Memory B cell (primary cell): ENCODE results near the gene SEPHS1.
A peak's percentile ranks its signal among the peaks of the same experiment; 100 is the strongest.
"Not testable (repeated sequence)": the region's sequence is repeated elsewhere in the genome, so short reads cannot be mapped to it uniquely, and the experiment has no call there.

Experiments used
- ATAC-seq: fragments of 150-1000 bp; cut with Tn5 transposase; 2 replicates; pipeline ENCODE4 v1.10.0; 2021; ENCODE audit warnings: low read depth, mild to moderate bottlenecking, moderate library complexity
- DNase-seq, 2 donors: peaks; one replicate each; pipeline ENCODE4 v3.0.0; 2022; ENCODE audit warnings: low spot score in 2 of 2
- H3K27ac Mint-ChIP-seq: one replicate; pipeline ENCODE4 v1.8.0; 2022; ENCODE audit warnings: mild to moderate bottlenecking, moderate library complexity, mixed read lengths
- H3K27me3 Mint-ChIP-seq: one replicate; pipeline ENCODE4 v1.8.0; 2022; ENCODE audit warnings: mixed read lengths
- H3K36me3 Mint-ChIP-seq: one replicate; pipeline ENCODE4 v1.8.0; 2022; ENCODE audit warnings: mild to moderate bottlenecking, mixed read lengths
- H3K4me1 Mint-ChIP-seq: one replicate; pipeline ENCODE4 v1.8.0; 2022; ENCODE audit warnings: mixed read lengths
- H3K4me3 Mint-ChIP-seq: one replicate; pipeline ENCODE4 v1.8.0; 2022; ENCODE audit warnings: mild to moderate bottlenecking, moderate library complexity, mixed read lengths
- H3K9me3 Mint-ChIP-seq: one replicate; pipeline ENCODE4 v1.8.0; 2022; ENCODE audit warnings: mixed read lengths

The SEPHS1 gene

DNA sequence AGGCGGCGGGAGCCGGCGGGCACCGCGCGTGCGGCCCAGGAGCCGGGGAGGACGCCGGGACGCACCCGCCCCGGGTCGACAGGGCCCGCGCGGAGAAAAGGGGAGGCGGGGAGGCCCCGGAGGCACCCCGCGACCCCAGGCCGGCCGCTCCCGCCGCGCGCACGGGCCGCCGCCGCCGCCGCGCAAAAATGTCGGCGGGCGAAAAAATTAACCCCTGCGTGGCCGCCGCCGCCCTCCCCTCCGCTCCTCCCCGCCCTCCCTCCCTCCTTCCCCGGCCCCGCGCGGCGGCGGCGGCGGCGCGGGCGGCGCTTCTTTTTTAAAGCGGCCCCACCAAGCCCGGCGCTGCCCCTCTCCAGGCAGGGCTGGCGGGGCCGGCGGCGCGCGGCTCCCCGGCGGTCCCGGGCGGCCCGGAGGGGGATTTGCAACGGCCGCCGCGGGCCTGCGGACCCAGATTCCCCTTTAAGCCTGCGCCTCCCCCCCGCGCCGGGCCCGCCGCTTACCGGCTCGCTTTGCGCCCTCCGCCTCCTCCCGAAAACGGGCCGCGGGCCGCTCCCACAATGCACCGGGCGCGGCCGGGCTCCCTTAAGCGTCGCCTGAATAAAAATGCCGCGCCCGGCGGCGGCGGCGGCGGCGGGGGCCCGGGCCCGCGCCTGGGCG is 465 bp downstream of the SEPHS1 start:
- no peaks in the 10 kb centered on the region for H3K9me3 Mint-ChIP-seq
- peaks cover 2% of the 10 kb centered on the region for H3K36me3 Mint-ChIP-seq
- peak overlapping the region; percentile 74 for H3K27ac Mint-ChIP-seq
- H3K4me3 Mint-ChIP-seq = peak overlapping the region; percentile 81
- H3K4me1 Mint-ChIP-seq = peaks cover 31% of the 10 kb centered on the region
- DNase-seq (peak; percentile 65 to 74), ATAC-seq (peak; percentile 70)
- peaks cover 3% of the 10 kb centered on the region for H3K27me3 Mint-ChIP-seq

DNA sequence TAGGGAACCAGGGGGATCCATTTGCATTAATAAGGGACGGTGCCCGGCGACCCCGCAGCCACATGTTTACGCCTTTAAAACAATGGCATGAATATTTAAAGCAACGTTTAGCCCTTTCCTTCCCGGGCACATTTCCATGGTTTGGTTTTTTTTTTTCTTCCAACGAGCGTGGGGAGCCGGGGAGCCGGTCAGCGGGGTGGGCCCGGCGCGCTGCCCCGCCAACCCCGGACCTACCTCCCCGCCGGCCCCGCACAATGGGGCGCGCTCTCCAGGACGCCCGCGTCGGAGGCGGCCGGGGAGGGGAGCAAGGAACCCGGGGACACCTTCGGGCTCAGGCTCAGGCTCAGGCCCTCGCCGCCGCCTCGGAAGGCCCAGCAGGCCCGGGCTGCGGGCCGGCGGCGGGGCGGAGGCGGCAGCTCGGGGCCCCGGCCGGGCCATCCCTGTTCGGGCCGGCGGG is 1.0 kb downstream of the SEPHS1 start:
- ATAC-seq (peak; percentile 28), DNase-seq (no peak)
- peak overlapping the region; percentile 77 for H3K4me3 Mint-ChIP-seq
- peak overlapping the region; percentile 75 for H3K27ac Mint-ChIP-seq
- no peaks in the 10 kb centered on the region for H3K9me3 Mint-ChIP-seq
- peaks cover 1% of the 10 kb centered on the region for H3K27me3 Mint-ChIP-seq
- peaks cover 2% of the 10 kb centered on the region for H3K36me3 Mint-ChIP-seq
- peaks cover 28% of the 10 kb centered on the region for H3K4me1 Mint-ChIP-seq

DNA sequence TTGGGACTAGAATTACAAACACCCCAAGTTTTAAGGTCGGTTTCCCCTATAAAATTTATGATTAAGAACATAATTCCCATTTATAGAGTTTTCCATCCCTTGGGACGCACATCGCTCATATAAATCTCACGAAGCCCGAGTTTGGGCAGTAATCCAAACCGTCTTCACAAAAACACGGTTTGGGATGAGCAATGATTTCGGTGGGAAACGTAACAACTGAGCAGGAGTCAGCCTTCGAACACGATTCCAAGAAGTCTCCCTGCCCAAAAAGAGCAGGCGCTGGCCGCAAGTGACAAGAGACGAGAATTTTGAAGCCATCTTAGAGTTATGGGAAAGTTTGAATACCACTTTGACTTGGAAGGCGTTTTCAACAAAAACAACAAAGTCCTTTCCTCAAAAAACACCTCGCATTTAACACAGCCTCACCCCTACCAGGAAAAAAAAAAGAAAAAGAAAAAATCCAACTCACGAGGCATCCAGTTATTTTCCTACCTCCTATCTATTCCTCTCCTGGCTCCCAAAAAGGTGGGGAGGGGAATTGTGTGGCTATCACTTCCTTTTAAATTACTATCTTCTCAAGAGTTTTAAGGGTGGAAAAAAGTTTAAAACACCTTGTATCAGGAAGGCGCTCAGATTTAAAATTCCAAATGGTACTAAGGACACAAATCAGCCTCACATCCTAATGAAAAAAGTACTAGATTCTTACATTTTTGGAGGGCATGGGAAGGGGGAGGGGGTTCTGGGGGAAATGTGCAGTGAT is 1.6 kb downstream of the SEPHS1 start:
- peaks cover 26% of the 10 kb centered on the region for H3K4me1 Mint-ChIP-seq
- no peaks in the 10 kb centered on the region for H3K9me3 Mint-ChIP-seq
- H3K4me3 Mint-ChIP-seq = peak overlapping the region; percentile 77
- DNase-seq (no peak), ATAC-seq (no peak)
- H3K27me3 Mint-ChIP-seq = peaks cover 1% of the 10 kb centered on the region
- peak overlapping the region; percentile 75 for H3K27ac Mint-ChIP-seq
- peaks cover 2% of the 10 kb centered on the region for H3K36me3 Mint-ChIP-seq

DNA sequence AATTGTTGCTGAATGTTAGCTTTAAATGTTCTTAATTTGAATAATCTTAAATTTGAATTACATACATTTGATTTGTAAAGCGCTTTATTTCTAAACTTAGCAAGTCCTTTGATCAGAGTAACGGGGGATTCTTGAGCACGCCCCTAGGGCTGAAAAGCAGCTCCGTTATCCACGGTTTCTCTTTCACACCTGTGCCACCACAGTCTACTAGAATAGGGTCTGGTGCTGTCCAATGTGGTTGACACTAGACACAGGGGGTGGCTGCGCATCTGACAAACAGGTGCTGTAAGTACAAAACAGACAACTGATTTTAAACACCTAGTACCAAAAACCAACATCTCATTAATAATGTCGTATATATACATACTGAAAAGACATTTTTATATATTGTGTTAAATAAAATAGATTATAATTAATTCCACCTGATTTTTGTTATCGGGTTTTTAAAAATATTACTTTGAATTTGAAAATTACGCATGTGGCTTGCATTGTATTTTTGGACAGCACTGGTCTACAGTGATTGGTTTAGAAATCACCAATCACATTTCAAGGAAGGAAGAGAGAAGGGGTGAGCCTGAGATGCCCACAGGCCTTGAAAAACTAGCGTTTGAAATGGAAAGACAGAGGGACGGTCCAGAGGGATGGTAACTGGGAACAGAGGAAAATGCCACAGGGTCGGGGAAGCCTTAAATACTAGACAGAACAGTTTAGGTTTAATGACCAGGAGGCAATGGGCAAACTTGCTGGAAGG is 7.3 kb downstream of the SEPHS1 start:
- peaks cover 8% of the 10 kb centered on the region for H3K36me3 Mint-ChIP-seq
- DNase-seq (no peak), ATAC-seq (peak; percentile 98)
- peak overlapping the region; percentile 59 for H3K4me3 Mint-ChIP-seq
- no peak overlapping the region for H3K27ac Mint-ChIP-seq
- H3K4me1 Mint-ChIP-seq = peaks cover 15% of the 10 kb centered on the region
- H3K9me3 Mint-ChIP-seq = no peaks in the 10 kb centered on the region
- no peaks in the 10 kb centered on the region for H3K27me3 Mint-ChIP-seq

DNA sequence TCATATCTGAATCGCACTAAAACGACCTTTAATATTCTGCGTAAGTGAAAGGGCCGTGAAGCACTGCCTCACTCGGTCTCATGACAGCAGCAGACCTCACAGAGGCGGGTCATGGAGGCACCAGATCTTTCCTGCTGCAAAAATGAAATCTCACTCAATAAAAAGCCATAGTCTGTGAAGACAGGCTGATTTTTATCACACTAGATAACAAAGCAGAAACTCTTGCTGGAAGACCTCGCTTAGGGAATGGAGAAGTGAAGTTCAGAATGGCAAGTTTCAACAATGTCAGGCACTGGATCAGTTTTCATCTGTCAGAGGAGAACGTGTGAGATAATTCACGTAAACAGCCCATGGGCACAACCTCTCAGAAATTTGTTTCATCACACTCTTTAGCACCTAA is 8.0 kb downstream of the SEPHS1 start:
- H3K27ac Mint-ChIP-seq = no peak overlapping the region
- peaks cover 8% of the 10 kb centered on the region for H3K36me3 Mint-ChIP-seq

DNA sequence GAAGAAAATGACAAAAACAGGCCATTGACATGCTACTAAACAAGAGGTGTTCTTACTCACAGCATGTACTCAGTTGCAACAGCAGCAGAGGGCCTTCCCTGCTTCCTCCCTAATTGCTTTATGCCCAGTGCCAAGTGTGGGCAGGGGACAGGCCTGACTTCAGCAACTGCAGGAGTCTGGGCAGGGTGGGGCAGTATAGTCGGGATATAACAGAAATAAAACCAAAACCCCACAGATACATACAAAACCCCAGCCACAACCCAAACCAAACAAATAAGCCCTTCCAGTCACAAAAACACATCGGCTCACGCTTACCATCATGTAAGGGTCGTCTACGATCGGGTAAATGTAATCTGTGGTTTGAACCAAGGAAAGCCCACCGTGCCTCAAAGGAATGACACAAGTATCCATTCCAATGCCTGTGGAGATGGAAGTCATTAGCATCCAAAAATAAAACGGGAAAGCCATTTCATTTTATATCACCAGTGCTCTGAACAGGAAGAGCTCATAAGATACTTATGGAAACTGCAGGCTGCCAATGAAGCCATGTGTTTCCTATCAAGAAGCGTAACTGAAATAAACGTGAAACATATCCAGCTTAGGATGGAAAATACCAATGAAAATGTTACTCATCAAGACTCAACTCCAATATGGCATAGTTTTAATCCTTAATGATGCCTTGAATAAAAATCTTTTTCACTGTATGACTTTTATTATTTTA is 9.5 kb downstream of the SEPHS1 start:
- no peak overlapping the region for H3K27ac Mint-ChIP-seq
- H3K27me3 Mint-ChIP-seq = no peaks in the 10 kb centered on the region
- peaks cover 8% of the 10 kb centered on the region for H3K4me1 Mint-ChIP-seq
- ATAC-seq (no peak), DNase-seq (no peak)
- no peaks in the 10 kb centered on the region for H3K9me3 Mint-ChIP-seq
- peaks cover 7% of the 10 kb centered on the region for H3K36me3 Mint-ChIP-seq
- H3K4me3 Mint-ChIP-seq = no peak overlapping the region

More for the DNA sequence above, 8.0 kb downstream of the SEPHS1 start:
- no peak for ATAC-seq
- no peaks in the 10 kb centered on the region for H3K9me3 Mint-ChIP-seq
- no peak for DNase-seq
- no peak overlapping the region for H3K4me3 Mint-ChIP-seq
- H3K4me1 Mint-ChIP-seq = peaks cover 15% of the 10 kb centered on the region
- no peaks in the 10 kb centered on the region for H3K27me3 Mint-ChIP-seq

DNA sequence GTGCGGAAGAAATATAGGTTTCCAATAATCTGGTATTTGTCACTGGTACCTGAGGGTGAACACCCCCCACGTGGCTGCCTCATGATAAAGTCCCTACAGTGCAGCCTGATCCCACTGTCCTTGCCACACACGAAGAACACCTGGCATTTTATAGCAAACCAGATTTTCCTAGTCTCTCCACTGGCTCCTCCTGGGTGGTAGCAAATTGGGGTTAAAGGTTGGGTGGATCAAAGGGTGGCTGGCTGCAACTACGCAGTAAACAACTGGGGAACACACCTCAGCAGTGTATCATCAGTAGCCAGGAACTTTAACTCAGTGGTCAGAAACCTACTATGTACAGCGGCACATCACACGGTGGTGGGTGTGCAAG is 10.3 kb downstream of the SEPHS1 start:
- Mint-ChIP-seq H3K4me1 (peaks cover 8% of the 10 kb centered on the region), H3K27ac (no peak overlapping the region), H3K9me3 (no peaks in the 10 kb centered on the region), H3K4me3 (no peak overlapping the region), H3K27me3 (no peaks in the 10 kb centered on the region), H3K36me3 (peaks cover 8% of the 10 kb centered on the region)
- DNase-seq (no peak), ATAC-seq (no peak)

DNA sequence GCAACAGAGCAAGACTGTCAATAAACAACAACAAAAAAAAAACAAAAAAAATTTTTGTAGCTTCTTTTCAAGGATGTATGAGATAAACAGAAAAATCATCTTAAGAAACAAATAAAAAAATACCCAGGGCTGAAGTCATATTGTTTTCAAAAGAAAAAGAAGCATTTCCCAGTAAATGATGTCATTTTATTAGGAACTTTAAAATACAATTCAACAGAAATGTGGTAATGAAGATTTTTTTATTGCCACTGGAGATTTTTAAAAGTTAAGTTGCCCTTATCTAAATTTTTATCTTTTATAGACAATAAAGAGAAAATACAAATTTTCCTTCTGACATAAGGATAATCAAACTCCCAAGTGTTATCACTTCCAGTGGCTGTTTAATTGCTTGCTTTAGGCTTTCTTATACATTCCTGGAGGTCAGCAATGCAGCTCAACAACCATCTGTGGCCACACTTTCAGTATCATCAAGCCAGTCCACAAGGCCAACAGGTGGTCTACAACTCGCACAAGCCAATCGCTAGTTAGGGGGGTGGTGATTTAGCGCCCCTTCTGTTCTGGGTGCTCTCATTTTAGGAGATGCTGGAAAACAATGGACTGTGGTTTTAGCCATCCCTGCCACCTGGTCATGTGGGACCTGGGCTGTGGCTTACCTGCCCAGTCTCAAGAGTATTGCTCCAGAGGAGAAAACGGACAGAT is 10.8 kb downstream of the SEPHS1 start:
- peaks cover 9% of the 10 kb centered on the region for H3K36me3 Mint-ChIP-seq
- H3K4me1 Mint-ChIP-seq = peaks cover 8% of the 10 kb centered on the region
- no peak overlapping the region for H3K4me3 Mint-ChIP-seq
- ATAC-seq (no peak), DNase-seq (no peak)
- H3K27me3 Mint-ChIP-seq = no peaks in the 10 kb centered on the region
- no peaks in the 10 kb centered on the region for H3K9me3 Mint-ChIP-seq
- no peak overlapping the region for H3K27ac Mint-ChIP-seq

DNA sequence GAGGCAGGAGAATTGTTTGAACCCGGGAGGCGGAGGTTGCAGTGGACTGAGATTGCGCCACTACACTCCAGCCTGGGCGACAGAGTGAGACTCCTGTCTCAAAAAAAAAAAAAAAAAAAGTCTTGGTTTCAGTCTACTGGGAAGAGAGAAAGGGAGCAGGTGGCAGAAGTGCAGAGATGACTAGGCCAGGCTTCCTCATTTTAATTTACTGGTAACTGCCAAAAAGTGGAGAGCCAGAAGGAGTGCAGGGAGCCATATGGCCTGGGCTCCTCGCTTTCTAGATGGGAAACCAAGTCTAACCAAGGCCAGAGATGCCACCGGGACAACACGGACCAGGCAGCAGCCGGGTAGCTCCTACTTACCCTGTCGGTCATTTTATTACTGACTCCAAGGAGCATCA is 12.2 kb downstream of the SEPHS1 start:
- Mint-ChIP-seq H3K27me3 (no peaks in the 10 kb centered on the region), H3K36me3 (peaks cover 18% of the 10 kb centered on the region), H3K4me1 (peaks cover 6% of the 10 kb centered on the region), H3K27ac (no peak overlapping the region), H3K4me3 (no peak overlapping the region), H3K9me3 (peaks cover 2% of the 10 kb centered on the region)
- no peak for DNase-seq
- ATAC-seq = no peak

DNA sequence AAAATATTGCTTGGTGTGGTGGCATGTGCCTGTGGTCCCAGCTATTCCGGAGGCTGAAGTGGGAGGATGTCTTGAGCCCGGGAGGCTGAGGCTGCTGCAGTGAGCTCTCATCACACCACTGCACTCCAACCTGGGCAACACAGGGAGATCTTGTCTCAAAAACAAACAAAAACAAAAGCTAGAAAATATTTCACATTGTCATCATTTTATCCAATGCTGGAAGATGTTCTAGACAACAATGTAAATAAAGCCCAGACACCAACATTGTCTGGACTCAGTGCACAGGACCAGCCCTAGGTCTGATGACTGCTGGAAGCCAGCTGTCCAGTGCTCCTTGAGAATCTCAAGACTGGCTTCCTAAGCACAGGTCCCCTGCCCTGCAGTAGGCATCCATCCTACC is 13.5 kb downstream of the SEPHS1 start:
- H3K27me3 Mint-ChIP-seq = no peaks in the 10 kb centered on the region
- no peak overlapping the region for H3K4me3 Mint-ChIP-seq
- DNase-seq (no peak), ATAC-seq (no peak)
- peaks cover 2% of the 10 kb centered on the region for H3K4me1 Mint-ChIP-seq
- peaks cover 2% of the 10 kb centered on the region for H3K9me3 Mint-ChIP-seq
- H3K36me3 Mint-ChIP-seq = peaks cover 19% of the 10 kb centered on the region
- H3K27ac Mint-ChIP-seq = no peak overlapping the region

DNA sequence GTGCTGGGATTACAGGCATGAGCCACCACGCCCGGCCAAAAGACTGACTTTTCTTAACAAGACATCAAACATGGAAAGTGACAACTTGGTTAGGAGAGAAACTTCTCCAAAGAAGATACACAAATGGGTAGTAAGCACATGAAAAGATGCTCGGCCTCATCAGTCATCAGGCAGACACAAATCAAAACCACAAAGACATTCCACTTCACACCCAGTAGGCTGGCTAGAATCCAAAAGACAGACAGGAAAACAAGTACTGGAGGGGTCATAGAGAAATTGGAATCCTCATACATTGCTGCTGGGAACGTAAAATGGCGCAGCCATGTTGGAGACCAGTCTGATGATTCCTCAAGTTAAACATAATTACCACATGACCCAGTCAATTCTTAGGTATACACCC is 16.4 kb downstream of the SEPHS1 start:
- peaks cover 20% of the 10 kb centered on the region for H3K36me3 Mint-ChIP-seq

DNA sequence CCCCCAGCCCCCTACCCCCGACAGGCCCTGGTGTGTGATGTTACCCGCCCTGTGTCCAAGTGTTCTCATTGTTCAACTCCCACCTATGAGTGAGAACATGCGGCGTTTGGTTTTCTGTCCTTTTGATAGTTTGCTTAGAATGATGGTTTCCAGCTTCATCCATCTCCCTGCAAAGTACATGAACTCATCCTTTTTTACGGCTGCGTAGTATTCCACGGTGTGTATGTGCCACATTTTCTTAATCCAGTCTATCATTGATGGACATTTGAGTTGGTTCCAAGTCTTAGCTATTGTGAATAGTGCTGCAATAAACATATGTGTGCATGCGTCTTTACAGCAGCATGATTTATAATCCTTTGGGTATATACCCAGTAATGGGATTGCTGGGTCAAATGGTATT is 17.1 kb downstream of the SEPHS1 start:
- H3K36me3 Mint-ChIP-seq = peaks cover 21% of the 10 kb centered on the region
- H3K27ac Mint-ChIP-seq, H3K4me1 Mint-ChIP-seq, DNase-seq, H3K27me3 Mint-ChIP-seq, H3K9me3 Mint-ChIP-seq, ATAC-seq, H3K4me3 Mint-ChIP-seq: not testable (repeated sequence)

More for the DNA sequence above, 16.4 kb downstream of the SEPHS1 start:
- DNase-seq = no peak
- no peak overlapping the region for H3K4me3 Mint-ChIP-seq
- peaks cover 2% of the 10 kb centered on the region for H3K9me3 Mint-ChIP-seq
- no peak for ATAC-seq
- no peaks in the 10 kb centered on the region for H3K4me1 Mint-ChIP-seq
- H3K27ac Mint-ChIP-seq = no peak overlapping the region
- H3K27me3 Mint-ChIP-seq = no peaks in the 10 kb centered on the region

DNA sequence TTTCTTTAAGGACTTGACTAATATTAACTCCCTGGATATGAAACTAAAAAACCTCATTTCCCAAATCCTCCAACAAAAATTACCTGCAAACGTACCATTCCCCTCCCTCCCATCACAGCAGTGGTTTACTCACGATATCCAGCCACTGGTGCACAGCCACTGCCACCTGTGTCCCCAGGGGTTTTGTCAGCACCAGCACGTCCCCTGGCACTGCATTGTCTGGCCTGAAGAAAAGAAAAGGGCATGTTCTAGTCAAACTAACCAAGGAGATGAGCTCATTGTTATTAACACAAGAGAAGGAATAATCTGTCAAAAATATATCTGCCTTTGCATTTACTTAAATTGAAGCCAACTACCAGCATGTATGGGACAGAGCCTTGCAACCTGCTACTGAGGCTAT is 18.5 kb downstream of the SEPHS1 start:
- Mint-ChIP-seq H3K27ac (no peak overlapping the region), H3K9me3 (peaks cover 2% of the 10 kb centered on the region), H3K4me1 (no peaks in the 10 kb centered on the region), H3K27me3 (no peaks in the 10 kb centered on the region), H3K4me3 (no peak overlapping the region), H3K36me3 (peaks cover 28% of the 10 kb centered on the region)
- no peak for ATAC-seq
- DNase-seq = no peak
